Islet of Langerhans (tissue), 1 donor: ENCODE measurements around the gene EPB41L4B.
A peak's percentile ranks its signal among the peaks of the same experiment; 100 is the strongest.
"Not testable (repeated sequence)": the region's sequence is repeated elsewhere in the genome, so short reads cannot be mapped to it uniquely, and the experiment has no call there.

Experiments
- FAIRE-seq: peaks from one replicate; lab custom pipeline; 2011; peaks lifted over from hg19 to GRCh38; lab: Jason Lieb, UNC

Gene EPB41L4B

GRCh38 chr9:109244179-109245132 lies 76.4 kb downstream of the EPB41L4B start:
- peak; percentile 51 for FAIRE-seq

DNA sequence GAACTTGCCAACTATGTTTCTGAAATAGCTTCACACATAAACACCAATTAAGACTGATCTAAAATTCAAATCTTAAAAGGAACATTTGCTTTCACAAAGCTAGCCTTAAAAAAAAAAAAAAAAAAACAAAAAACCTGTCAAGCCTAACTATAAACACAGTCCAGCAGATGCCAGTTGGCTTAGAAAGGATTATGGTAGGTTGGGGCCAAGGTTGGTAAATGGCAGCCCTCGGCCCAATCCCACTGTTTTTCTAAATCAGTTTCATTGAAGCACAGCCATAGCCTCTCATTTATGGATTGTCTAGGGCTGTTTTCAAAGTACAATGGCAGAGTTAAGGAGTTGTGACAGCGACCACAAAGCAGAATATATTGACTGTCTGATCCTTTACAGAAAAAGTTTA lies 78.1 kb downstream of the EPB41L4B start:
- FAIRE-seq: no peak

- FAIRE-seq: no peak
These were observed 78.8 kb downstream of the EPB41L4B start for GRCh38 chr9:109242014-109242413.

DNA sequence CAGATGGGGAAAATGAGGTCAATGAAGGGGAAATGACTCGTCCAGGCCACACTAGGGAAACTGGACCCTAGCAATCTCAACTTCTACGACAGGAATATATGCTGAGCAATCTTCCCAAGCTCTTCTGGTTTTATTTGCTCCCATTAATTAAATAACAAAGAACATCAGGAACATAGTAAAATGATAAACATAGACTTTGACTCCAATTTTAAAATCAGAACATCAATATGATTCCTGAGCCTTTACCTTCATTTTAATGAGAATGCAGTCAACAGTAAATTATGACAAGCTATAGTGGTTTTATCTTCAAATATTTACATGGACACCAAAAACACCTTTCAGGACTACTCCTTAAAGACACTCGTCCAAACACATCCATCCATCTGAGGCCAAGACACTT lies 79.7 kb downstream of the EPB41L4B start:
- no peak for FAIRE-seq

GRCh38 chr9:109239240-109239639 lies 81.6 kb downstream of the EPB41L4B start:
- FAIRE-seq: no peak

GRCh38 chr9:109238655-109239054 lies 82.2 kb downstream of the EPB41L4B start:
- FAIRE-seq: no peak

GRCh38 chr9:109238125-109238524 lies 82.7 kb downstream of the EPB41L4B start:
- no peak for FAIRE-seq

GRCh38 chr9:109232449-109233237 lies 88.2 kb downstream of the EPB41L4B start:
- no peak for FAIRE-seq

- FAIRE-seq: no peak
These were observed 89.3 kb downstream of the EPB41L4B start for GRCh38 chr9:109231593-109231992.

DNA sequence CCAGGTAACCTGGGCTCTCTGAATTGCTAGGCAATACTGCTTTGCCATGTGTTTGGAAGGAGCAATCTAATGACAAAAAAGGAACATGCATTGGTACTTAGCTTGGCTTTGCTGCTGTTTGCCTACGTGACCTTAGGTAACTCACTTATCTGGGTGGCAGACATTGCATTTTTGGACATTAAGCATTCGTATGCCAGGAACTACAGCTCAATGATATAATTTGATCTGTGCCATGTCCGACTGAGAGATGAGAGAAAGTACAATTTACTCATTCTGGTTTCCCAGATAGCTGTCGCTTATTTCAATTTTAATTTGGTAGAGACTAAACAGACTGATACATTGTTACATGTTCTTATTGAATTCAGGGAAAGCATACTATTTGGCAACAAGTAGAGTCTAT lies 90.6 kb downstream of the EPB41L4B start:
- FAIRE-seq: no peak

DNA sequence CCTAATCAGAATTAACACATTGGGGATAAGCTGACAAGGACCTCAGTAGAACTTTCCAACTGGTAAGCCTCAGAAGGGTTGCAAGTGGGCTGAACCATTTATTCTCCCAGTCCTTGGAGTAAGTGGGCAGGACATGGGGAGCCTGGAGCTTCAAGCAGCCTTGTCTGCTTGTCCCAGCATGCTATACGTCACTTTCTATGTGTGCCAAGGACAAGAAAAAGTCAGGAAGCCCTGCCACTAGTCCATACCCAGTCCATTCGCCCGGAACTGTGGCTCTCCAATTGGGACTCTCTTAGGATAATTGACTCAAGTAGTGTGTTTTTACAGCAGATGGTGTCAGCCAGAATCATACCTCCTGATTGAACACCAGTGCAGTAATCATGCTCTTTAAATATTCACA lies 91.2 kb downstream of the EPB41L4B start:
- no peak for FAIRE-seq

- FAIRE-seq: no peak
These were observed 92.7 kb downstream of the EPB41L4B start for GRCh38 chr9:109228093-109228642.

- no peak for FAIRE-seq
These were observed 95.2 kb downstream of the EPB41L4B start for GRCh38 chr9:109225629-109226028.

GRCh38 chr9:109224751-109225150 lies 96.1 kb downstream of the EPB41L4B start:
- no peak for FAIRE-seq

DNA sequence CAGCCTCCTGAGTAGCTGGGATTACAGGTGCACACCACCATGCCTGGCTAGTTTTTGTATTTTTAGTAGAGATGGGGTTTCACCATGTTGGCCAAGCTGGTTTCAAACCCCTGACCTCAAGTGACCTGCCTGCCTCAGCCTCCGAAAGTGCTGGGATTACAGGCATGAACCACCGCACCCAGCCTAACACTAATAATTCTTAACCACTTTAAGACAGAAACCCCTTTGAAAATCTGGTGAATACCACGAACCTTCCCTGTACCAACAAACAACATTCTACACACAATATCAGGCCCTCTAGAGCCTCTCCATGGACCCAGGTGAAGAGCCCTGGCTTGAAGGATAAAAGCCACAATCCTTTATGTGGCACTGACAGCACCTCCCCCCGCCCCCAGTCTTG lies 102.6 kb downstream of the EPB41L4B start:
- not testable (repeated sequence) for FAIRE-seq

- FAIRE-seq: no peak
These were observed 106.4 kb downstream of the EPB41L4B start for GRCh38 chr9:109214414-109214813.

- peak; percentile 43 for FAIRE-seq
These were observed 107.4 kb downstream of the EPB41L4B start for GRCh38 chr9:109213285-109214121.

DNA sequence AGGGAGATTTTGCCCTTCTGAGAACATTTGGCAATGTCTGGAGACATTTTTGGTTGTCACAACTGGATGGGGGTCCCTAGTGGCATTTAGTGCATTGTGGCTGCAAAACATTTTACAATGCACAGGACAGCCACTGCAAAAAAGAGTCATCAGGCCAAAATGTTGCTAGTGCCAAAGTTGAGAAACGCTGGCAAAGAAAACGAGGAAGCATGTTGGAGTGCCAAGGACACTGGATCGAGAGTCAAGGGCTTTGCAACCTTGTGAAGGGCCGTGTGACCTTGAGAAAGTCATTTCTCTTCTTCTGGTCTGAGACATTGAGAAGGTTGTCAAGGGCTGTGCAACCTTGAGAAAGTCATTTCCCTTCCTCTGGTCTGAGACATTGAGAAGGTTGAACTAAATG lies 108.1 kb downstream of the EPB41L4B start:
- no peak for FAIRE-seq

GRCh38 chr9:109206670-109207069 lies 114.2 kb downstream of the EPB41L4B start:
- FAIRE-seq: no peak

GRCh38 chr9:109205526-109205925 lies 115.3 kb downstream of the EPB41L4B start:
- FAIRE-seq: no peak

DNA sequence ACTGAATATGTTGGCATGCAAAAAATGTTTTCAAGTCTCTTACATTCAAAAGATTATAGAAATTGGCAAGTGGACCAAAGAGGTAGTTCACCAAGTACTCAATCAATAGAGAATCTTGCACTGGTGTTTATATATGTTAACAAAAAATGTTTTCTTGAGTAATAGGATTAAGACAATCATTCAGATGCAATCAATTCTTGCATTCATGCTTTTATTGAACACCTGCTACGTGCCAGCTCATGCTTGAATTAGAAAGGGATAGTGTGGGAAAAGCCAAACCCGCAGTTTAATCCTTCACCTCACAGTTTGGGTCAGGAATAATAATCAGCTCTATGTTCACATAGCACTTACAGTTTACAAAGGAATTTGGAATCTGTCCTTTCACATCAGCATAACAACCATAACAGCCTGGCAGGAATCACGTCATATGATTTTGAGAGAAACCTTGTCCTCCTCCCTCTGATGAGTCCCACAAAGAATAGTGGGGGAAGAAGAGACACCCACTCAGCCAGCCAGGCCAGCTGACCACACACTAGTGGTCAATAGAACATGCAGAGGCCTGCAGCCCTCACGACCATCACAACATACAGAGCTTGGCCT lies 117.0 kb downstream of the EPB41L4B start:
- no peak for FAIRE-seq

GRCh38 chr9:109199676-109200075 lies 121.2 kb downstream of the EPB41L4B start:
- FAIRE-seq: no peak
